ENCODE results near the gene RGS17.
"Not testable (repeated sequence)": the region's sequence is repeated elsewhere in the genome, so short reads cannot be mapped to it uniquely, and the experiment has no call there.

Gene RGS17

DNA sequence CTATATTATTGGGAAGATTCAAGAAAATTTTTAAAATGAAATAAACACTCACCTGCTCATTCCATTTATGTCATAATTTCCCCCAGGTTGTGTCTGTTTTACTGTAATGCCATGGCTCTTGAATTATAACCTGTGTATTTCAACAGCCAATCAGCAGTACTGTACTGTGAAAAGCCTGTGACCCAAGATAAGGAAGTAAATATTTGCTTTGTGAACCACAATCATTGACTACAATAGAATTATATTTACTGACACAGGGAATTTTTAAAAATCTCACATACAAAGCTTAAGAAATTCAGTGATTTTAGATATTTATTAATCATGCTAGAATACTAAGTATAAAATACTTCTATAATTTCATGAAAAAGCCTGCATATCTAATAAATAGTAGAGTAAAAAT, 6.0 kb downstream of the RGS17 start:
- no peak for DNase-seq (ENCODE audit: low read depth)

DNA sequence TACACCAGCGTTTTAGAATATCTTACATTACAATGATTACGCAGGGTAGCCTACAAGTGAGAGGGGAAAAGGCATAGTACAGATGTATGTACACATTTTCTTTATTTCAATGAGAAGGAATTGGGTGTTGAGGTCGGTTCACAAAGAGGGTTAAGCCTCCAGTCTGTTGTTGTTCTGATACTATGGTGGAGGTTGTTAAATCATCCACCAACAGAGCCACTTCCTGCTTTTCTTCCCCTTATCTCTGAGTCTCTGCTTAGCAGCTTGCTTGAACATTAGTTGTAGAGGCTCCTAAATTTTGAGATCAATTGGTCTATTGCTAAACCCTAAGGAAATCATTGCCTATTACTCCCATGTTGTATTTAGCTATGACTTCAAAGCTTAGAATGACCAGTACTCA, 7.3 kb downstream of the RGS17 start:
- DNase-seq (ENCODE audit: low read depth) = no peak

DNA sequence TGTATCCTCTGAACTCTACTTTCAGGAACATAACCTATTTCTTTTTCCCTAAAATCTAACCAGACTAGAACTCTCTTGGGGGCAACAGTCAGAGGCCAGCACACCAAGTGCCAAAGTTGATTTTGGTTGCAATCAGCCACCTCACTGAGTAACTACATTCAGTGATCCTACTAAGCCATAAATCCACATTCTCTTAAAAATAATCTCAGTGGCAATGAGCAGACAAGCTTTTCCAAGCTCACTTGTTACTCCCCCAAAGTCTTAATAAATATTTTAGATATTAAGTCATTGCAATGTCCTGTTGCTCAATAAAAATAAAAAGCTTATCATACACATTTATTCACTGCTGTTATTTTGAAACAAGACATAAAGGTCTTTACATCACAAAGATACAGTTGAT, 9.8 kb downstream of the RGS17 start:
- no peak for DNase-seq (ENCODE audit: low read depth)

DNA sequence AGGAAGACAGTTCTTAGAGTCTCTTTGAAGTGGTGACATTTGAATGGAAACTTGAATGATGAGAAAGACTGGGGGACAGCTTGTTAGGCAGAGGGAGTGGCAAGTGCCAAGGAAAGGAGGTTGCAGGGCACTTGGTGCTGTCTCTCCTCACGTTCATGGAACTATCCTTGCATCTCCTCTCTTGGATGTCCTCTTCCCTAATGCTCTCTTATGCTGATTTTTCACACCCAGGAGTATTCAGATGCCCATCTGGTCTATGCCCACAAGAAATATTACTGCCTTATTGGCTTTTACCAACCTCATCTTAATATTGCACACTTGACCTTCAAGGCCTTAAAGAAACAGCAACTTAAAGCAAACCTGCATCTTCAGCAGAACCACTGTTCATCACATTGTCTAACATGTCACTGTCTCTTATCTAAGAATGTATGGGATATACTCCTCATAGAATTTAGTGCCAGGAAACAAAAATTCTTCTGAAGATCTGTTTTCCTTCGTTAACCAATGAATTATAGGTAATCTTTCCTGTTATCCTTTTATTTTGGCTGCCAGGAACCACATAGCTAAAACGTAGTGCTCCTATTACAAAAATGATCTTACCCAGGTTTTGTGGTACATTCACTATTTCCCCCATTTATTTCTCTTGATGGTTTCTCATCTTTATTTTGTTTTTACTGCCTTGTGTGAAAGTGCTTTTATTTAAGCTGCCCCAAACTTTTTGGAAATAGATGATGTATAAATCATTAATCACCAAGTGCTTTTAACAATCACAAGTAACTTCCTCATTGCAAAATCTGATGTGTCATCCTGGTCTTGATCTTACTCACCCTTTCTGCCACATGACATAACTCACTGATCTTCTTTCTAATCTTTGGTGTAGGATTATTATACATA, 12.8 kb downstream of the RGS17 start:
- no peak for DNase-seq (ENCODE audit: low read depth)

DNA sequence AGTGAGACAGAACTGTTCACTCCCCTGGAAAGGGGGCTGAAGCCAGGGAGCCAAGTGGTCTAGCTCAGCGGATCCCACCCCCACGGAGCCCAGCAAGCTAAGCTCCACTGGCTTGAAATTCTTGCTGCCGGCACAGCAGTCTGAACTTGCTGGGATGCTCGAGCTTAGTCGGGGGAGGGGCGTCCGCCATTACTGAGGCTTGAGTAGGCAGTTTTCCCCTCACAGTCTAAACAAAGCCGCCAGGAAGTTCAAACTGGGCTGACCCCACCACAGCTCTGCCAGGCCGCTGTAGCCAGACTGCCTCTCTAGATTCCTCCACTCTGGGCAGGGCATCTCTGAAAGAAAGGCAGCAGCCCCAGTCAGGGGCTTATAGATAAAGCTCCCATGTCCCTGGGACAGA, 20.0 kb downstream of the RGS17 start:
- not testable (repeated sequence) for DNase-seq (ENCODE audit: low read depth)

DNA sequence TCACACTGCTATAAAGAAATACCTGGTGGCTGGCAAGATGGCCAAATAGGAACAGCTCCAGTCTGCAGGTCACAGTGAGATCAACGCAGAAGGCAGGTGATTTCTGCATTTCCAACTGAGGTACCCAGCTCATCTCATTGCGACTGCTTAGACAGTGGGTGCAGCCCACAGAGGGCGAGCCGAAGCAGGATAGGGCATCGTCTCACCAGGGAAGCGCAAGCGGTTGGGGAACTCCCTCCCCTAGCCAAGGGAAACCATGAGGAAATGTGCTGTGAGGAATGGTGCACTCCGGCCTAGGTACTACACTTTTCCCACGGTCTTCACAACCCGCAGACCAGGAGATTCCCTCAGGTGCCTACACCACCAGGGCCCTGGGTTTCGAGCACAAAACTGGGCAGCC, 20.5 kb downstream of the RGS17 start:
- not testable (repeated sequence) for DNase-seq (ENCODE audit: low read depth)

DNA sequence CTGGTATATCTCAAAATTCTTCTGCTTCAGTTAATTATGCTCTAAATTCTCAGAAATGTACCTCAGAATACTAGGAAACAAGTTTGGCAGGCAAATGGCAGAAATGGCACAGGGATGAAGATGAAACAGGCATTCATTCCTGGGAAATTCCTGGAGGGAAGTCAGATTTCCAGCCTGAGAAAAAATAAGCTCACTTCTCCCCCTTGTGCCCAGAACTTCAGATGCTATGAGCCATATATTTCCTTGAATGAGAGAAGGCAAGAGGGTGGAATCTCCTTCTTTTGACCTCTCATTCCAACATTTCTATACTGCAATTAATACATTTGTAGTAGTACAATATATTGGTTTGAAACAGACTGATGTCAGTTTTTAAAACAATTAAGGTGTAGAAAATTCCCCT, 22.8 kb downstream of the RGS17 start:
- no peak for DNase-seq (ENCODE audit: low read depth)

DNA sequence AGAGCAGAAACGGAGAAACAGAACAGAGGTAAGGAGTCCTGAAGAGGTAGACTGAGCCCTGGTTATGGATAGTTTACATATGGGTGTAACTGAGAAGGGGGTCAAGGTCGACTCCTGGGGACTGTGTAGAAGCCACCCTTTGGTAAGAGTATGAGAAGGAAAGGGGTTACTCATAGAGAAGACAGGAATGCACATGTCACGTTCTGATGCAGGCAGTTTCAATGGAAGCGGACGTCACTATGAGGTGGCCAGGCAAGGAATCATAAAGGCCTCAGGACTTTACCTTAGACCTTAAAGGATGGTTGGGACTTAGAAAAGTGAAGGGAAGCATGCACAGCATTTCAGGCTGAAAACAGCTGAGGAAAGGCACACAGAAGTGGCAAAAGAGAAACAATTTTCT, 25.1 kb downstream of the RGS17 start:
- DNase-seq (ENCODE audit: low read depth) = no peak

DNA sequence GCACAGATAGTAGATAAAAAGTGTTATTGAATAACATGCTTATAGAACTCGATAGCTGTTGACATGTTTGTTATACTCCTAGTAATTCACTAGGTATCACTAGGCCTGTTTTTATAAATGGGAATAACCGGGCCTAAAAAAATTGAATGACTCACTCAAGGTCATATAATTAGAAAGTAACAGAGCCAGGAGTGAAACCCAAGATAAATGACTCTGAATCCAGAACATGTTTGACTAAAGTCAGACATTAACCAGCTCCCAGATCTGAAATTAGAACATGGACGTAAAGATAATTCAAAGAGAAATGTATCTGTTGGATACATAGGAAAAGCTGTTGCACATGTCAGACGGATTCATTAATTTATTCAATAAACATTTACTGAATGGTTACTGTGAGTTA, 26.9 kb downstream of the RGS17 start:
- no peak for DNase-seq (ENCODE audit: low read depth)

DNA sequence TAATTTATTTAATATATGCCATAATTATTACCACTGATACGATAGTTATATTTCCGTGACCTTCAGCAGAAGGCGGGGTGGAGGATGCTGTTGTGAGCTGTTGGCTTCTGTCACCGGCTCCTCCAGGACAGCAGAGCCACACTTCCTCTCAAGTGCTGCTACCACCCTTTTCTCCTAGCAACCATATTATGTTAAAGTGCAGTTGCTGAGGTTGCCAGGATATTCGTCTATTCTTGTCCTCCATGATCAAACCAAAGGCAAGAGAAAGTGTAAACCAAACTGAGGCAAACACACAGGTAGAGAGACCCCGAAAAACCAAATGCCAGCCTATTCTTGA, 27.8 kb downstream of the RGS17 start:
- no peak for DNase-seq (ENCODE audit: low read depth)

DNA sequence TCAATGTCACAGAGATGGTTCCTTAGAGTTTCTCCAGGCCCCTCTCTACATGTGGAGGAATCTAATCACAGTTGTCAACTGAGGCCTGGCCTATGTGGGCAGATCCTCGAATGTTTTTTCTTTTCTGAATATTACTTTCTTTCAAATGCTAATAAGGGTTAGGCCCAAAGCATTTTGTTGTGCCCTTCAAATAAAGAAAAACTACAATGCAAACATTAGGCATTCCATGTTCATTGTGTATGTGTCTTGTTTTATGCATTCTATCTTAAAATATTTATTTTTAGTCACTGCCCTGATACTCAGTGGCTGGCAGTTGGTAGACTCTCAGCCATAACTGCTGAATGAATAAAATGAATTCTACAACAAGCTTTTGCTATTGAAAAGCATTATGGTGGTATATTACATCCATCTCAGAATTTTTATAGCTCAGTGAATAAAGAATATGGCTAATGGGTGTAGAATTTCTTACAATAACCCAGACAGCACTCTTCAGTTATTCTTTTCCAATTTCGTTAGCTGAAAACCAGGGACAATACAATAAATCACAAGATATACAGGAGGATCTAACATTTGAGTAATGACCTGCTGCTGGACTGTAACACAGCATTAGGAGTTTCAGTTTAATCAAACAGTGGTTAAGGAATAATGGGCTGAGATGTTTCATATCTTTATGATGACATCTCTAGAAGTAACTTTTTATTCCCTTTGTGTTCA, 28.3 kb downstream of the RGS17 start:
- DNase-seq (ENCODE audit: low read depth) = no peak

DNA sequence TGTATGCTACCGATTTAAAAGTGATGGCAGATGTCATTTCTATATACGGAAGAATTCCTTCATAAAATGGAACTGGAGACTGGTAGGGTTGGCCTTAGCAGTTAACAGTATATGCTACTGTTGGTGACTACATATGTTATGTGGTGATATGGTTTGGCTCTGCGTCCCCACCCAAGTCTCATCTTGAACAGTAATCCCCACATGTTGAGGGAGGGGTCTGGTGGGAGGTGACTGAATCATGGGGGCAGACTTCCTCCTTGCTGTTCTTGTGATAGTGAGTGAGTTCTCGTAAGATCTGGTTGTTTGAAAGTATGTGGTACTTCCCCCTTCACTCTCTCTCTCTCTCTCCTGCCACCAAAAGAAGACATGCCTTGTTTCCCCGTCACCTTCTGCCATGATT, 29.6 kb downstream of the RGS17 start:
- DNase-seq (ENCODE audit: low read depth) = no peak

DNA sequence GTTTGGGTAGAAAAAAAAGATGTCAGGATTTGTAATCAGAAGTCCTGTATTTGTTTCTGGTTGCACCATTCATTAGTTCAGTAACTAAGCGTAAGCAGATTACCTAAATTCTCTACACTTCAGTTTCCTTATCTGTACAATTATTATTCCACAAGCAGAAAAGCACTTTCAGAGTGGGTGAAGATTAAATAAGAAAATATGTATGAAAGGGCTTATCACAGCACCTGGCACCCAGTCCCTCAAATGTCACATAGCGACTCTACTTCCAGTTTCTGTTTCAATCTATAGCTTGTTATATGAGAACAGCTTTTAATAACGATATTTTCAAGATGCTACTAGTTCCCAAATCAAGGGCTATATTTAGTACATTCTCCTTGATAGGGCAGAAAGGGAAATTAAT, 31.4 kb downstream of the RGS17 start:
- no peak for DNase-seq (ENCODE audit: low read depth)

DNA sequence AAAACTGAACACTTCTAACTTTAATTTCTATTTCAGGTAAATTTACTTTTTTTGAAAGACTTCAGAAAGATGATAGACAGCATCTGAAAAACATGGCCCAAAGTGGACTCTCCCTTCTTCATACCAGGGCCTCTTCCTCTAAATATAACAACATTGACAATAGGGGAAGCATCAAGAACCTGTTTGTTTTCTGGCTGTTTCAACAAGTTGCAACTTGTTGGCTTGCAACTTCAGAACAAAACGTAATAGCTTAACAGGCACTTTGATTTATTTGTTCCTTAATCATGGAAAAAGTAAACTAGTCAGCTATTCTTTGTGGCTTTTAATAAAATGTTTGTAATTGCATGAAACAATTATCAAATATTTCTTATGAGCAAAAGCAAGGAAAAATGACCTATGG, 34.3 kb downstream of the RGS17 start:
- DNase-seq (ENCODE audit: low read depth) = no peak

DNA sequence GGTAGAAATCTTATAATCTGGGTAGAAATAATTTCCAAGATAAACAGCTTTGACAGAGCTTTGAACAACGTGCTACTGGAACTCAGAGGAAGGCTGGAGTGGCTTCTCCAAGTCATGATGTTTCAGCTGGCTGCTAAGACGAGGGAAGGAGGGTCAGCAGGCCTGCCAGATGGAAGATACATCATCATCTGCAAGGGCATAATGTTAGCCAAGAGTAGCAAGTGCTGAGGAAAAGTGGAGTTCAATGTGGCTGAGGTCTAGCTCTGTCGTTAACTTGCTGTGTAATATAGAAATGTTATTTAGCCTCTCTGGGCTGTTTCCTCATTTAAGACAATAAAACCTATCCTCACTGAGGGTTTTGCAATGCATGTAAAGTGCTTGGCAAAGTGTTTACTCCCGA, 35.1 kb downstream of the RGS17 start:
- DNase-seq (ENCODE audit: low read depth) = no peak

DNA sequence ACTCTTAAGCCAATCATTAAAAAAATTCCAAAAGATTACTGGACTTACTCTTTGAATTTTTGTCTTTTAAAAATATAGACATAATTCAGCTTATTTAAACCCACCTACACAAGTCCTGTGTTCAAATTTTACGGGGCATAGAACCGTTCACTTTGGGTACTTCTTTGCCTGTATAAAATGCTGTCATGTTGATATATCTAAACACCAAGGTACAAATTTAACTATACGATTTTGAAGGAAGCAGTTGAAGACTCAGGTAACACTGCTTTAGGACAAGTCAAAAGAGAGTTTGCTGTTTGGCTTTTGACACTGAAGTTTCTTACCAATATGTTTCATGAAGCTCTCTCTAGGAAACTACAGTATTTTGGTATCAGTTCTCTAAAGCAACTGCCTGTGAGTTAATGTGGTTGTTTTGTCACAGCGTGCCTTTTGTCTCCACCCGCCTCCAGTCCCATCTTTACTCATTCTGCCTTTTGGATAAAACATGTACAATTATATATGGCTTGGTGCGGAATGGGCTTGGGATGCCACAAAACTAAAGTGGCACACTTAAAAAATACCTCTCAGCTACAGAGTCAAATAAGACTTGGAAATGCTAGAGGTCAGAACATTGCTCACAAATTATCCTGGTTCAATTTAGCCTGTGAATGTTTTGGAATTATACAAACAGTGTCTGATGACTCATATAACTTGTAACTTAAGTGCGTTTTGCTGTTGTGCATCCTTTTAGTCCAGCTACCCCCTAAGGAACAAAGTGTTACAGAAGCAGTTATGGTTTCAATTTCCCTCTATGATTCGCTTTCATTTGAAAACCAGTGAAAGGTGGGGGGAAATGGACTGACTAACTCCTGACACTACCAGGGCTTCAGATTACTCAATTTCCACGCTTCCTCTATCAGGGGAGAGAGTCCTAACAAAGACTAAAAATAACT, 38.7 kb downstream of the RGS17 start:
- no peak for DNase-seq (ENCODE audit: low read depth)

DNA sequence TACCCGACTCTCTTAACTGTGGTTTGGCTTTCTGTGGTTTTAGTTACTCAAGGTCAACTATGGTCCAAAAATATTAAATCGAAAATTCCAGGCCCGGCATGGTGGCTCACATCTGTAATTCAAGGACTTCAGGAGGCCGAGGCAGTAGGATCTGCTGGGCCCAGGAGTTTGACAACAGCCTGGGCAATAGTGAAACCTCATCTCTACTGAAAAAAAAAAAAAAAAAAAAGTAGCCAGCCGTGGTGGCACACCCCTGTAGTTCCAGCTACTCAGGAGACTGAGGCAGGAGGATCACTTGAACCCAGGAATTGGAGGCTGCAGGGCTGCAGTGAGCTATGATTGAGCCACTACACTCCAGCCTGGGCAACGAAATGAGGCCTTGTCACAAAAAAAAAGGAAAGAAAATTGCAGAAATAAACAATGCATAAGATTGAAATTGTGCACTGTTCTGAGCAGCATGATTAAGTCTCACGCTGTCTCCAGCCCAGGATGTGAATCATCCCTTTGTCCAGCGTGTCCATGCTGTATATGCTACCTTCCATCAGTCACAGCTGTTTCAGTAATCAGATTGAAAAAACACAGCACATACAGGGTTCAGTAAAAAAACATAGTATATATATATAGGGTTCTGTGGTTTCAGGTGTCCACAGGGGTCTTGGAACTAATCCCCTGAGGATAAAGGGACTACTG, 40.7 kb downstream of the RGS17 start:
- no peak for DNase-seq (ENCODE audit: low read depth)

DNA sequence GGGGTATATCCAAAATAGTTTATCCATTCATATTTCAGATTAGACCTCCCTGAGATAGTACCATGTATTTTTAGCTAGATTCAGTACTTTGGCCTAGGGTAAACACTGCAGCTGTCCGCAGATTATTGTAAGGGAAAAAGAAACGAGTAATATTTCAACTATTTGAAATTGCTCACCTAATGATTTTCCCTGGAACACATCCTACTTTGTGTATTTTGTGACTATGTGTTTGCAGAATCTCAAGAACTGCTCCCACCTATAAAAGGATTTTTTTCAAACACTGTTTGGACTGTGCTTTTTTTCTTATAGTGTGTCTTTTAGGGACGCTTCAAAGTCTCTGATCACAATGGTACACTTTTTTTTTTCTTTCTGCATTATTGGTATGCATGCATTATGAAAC, 42.3 kb downstream of the RGS17 start:
- DNase-seq (ENCODE audit: low read depth) = no peak

DNA sequence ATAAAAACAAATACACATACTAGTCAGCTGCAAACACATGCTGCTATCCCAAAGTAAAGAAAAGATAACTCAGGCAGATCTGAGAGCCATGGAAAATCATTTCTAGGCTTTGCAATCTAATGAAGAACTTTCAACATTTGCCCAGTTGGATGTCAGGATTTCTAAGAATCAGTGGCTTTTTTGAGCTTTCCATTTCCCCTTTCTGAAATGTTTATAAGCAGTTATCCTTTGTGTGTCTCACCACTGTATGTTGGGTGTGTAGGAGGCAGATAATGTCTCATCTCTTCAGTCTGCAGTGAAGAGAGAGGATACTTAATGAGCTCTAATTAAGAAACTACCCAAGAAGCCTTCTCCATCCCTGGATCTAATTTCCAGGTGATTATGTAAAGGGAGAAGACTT, 43.6 kb downstream of the RGS17 start:
- DNase-seq (ENCODE audit: low read depth) = no peak

DNA sequence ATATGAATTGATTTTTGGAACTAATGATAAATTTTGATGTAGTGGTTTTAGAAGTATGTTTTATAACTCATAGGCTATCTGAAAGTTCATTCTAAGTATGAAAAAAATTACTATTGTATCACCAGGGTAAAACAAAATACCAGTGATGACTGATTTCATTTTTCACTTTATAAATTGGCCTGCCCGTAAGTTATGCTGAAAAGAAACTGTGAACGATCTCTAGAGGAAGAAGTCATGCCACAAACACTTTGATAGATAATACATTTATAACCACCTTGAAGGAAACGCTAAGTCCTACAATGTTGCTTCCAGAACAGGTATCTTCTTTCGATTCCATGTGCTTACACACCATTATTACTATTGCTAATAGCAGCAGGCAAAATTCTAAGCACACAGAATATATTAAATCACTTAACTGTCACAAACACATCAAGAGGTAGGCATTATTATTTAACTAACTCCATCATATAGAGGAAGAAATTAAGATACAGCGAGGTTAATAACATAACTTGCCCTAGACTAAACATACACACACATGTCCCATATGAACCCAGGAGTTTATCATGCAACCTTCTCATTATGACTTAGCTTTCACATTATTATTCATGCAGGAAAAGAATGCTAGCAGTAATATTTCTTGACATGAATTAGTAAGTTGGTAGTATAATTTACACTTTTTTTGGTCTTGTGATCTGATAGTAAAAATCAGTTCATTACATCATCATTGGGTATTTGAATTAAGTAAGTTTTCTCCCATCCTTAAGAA, 44.7 kb downstream of the RGS17 start:
- no peak for DNase-seq (ENCODE audit: low read depth)

DNA sequence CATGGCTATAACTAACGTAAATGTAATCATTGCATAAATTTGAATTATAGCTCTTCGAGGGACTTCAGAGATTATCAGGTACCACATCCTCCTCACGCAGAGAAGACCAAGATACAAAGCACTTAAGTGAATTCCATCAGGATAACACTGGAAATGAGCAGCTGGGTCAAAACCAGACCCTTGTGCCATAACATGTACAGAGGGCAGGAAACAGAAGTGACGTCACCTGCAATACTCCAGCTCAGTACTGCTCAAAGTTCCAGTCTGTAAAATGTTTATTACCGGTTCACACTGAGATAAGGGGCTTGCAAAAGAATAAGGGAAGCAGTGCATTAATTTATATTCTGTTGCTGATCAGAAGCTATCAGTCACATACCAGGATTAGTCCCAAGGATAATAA, 45.8 kb downstream of the RGS17 start:
- DNase-seq (ENCODE audit: low read depth) = no peak

Data from stimulated activated CD8-positive, alpha-beta memory T cell treated with anti-CD3 and anti-CD28 coated beads, Interleukin-12 subunit alpha, Interleukin-12 subunit beta, amount 100 ng/mL, for 1 hour (primary cell).